GM21390 (cell line): ENCODE measurements around the gene KCNN1.
"Not testable (repeated sequence)": the region's sequence is repeated elsewhere in the genome, so short reads cannot be mapped to it uniquely, and the experiment has no call there.

Experiments
- ATAC-seq: cut with Tn5 transposase; IDR thresholded peaks from one replicate; pipeline ENCODE4 v1.9.1; 2021; ENCODE audit not compliant: unreplicated experiment

The KCNN1 gene

DNA sequence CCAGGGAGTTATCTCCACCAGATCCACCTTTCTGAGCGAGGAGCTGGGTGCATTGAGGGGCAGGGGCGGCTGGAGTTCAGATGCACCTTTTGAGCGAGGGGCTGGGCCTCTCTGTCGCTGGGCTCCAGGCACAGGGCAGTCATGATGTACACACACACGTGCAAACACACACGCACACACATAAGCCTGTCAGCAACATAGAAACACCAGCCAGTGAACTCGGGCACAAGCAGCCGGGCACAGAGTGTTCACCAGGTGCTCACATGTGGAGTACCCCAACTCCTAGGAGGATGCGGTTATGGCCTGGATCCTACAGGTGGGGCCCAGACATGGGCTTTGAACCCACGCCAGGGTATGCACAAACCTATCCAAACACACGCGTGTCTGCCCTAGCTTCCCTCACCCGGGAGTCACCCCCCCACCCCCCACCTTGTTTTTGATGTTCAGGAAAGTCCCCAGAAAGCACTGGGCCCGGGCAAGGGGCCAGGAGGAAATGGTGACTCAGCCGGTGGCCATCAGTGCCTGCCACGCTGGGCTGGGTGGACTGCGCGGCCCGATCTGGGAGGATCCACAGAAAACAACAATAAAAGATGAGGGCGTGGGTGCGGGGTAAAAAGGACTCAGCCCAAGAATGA, 54.3 kb downstream of the KCNN1 start:
- no peak for ATAC-seq

GRCh38 chr19:18023622-18024251, 56.8 kb downstream of the KCNN1 start:
- no peak for ATAC-seq

GRCh38 chr19:18027151-18027550, 60.2 kb downstream of the KCNN1 start:
- no peak for ATAC-seq

- no peak for ATAC-seq
Observed at GRCh38 chr19:18029617-18030338, 62.9 kb downstream of the KCNN1 start.

DNA sequence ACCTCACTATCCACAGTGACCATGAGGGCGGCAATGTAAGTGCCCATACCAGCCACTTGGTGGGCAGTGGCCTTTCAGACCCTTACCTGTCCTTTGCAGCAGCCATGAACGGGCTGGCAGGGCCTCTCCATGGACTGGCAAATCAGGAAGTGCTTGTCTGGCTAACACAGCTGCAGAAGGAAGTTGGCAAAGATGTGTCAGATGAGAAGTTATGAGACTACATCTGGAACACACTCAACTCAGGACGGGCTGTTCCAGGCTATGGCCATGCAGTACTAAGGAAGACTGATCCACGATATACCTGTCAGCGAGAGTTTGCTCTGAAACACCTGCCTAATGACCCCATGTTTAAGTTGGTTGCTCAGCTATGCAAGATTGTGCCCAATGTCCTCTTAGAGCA, 64.5 kb downstream of the KCNN1 start:
- not testable (repeated sequence) for ATAC-seq

GRCh38 chr19:18032102-18032501, 65.2 kb downstream of the KCNN1 start:
- not testable (repeated sequence) for ATAC-seq

- no peak for ATAC-seq
Observed at GRCh38 chr19:18041054-18041453, 74.1 kb downstream of the KCNN1 start.

DNA sequence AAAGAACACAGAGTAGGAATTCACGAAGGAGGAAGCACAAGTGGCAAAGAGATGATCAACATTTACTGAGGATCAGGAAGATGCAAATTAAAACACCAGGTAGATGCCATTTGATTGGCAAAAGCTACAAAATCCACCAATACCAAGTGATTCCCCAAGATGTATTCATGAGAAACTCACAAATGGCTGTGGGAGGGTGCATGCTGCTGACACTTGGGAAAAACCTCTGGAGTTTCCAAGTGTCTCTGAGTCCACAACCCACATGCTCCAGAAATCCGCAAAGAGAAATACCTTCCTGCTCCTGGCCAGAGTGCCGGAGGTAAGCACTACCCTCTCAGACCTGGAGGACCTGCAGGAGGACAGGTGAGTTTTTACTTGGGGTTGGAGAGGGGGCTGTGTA, 76.8 kb downstream of the KCNN1 start:
- ATAC-seq, result no peak

GRCh38 chr19:18044825-18045304, 78.0 kb downstream of the KCNN1 start:
- ATAC-seq, result peak; percentile 89

DNA sequence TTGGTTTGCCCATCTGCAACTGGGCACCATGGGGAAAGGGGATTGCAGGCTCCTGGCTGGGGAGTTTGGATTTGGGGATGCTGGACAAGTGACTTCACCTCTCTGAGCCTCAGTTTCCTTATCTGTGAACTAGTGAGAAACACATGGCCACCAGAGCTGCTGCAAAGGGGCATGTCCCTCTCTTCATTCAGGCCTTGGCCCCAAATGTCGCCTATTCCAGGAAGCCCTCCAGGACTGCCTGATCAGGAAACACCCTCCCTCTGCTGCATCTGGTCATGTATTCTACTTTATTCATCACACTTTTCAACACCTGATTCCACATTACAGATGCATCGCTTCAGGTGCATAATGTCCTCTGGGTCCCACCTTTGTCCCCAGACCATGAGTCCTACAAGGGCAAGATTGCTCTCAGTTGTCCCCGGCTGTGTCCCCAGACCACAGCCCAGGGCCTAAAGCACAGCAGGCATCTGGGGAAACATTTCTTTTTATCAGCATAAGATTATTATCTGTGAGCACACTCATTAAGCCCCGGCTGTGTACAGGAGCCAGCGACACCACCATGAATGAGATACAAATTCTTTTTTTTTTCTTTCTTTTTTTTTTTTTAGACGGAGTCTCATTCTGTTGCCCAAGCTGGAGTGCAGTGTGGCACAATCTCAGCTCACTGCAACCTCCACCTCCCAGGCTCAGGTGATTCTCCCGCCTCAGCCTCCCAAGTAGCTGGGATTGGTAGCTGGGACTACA, 78.6 kb downstream of the KCNN1 start:
- ATAC-seq, result peak; percentile 17

DNA sequence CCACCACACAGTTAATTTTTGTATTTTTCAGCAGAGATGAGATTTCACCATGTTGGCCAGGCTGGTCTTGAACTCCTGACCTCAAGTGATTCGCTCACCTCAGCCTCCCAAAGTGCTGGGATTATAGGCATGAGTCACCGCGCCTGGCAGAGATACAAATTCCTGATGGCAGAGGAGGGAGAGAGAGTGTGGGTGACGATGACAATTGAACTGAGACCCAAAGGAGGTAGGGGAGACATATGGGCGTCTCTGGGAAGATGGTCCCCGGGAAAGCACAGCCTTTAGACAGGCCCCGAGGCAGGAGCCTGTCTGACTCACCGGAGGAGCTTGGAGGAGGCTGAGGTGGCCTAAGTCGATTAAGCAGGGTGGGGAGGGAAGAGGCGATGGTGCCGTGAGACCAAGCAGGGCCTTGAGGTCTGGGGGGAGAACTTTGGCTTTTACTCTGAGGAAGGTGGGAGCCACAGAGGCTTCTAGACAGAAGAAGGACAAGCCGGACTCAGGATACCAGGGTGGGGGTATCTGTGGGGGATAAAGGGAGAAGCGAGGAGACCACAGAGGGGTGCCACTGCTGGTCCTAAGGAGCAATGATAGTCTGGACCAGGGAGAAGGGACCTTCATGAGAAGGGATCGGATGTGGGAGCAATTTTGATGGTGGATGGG, 79.3 kb downstream of the KCNN1 start:
- ATAC-seq, result no peak

DNA sequence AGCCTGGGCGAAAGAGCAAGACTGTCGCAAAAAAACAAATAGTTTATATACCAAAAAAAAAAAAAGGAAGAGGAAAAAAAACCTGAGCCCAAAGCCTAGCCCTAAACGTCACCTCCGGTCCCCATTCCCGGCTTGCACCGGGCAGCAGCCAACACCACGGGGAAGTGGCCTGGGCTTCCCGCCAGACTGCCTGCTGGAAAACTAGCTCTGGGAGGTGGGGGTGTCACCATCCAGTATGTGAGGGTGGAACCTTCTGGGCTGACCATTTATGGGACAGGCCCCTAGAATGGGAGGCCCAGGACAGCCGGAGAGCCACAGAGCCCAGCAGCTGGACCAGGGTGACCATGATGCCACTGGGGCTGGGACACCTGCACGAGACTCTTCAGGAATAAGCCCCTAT, 82.5 kb downstream of the KCNN1 start:
- ATAC-seq, result no peak
